COLO668 (cell line): ENCODE data around the gene RALGDS.

Experiments
- DNase-seq: peaks from one replicate; lab custom pipeline; 2025; ENCODE audit not compliant: unreplicated experiment; lab: John Stamatoyannopoulos, UW

Gene RALGDS

GRCh38 chr9:133120501-133121197 is 391 bp downstream of the RALGDS start:
- peak; percentile 30 for DNase-seq

GRCh38 chr9:133119846-133120500 is 1.1 kb downstream of the RALGDS start:
- no peak for DNase-seq

- DNase-seq, result no peak
Observed at GRCh38 chr9:133119103-133119845, 1.8 kb downstream of the RALGDS start.

GRCh38 chr9:133118568-133118967 is 2.5 kb downstream of the RALGDS start:
- no peak for DNase-seq

- no peak for DNase-seq
Observed at GRCh38 chr9:133118179-133118520, 2.9 kb downstream of the RALGDS start.

GRCh38 chr9:133117271-133118178 is 3.5 kb downstream of the RALGDS start:
- DNase-seq, result no peak

GRCh38 chr9:133116346-133117231 is 4.5 kb downstream of the RALGDS start:
- DNase-seq, result no peak

GRCh38 chr9:133115604-133116345 is 5.3 kb downstream of the RALGDS start:
- DNase-seq, result no peak

GRCh38 chr9:133114886-133115603 is 6.0 kb downstream of the RALGDS start:
- DNase-seq, result peak; percentile 49

- peak; percentile 84 for DNase-seq
Observed at GRCh38 chr9:133113949-133114885, 6.8 kb downstream of the RALGDS start.

GRCh38 chr9:133113163-133113948 is 7.7 kb downstream of the RALGDS start:
- DNase-seq, result no peak

GRCh38 chr9:133112663-133113026 is 8.4 kb downstream of the RALGDS start:
- peak; percentile 15 for DNase-seq

GRCh38 chr9:133111808-133112662 is 9.0 kb downstream of the RALGDS start:
- no peak for DNase-seq

GRCh38 chr9:133109931-133110650 is 10.9 kb downstream of the RALGDS start:
- DNase-seq, result no peak
